H1 (cell line): ENCODE measurements around the gene BCAS3. TPM values are rescaled to one million over a fixed set of nuclear protein-coding genes. Genes with fewer than 3 reads are reported as not detected.

Experiments used
- CHD7 ChIP-seq: fragments of 300-600 bp; sonication (generic); IDR thresholded peaks from 2 replicates; pipeline ENCODE4 v1.7.1; 2012; ENCODE audit warnings: low read length, moderate library complexity, mild to moderate bottlenecking, inconsistent platforms; ENCODE audit not compliant: insufficient replicate concordance
- MAFK ChIP-seq: IDR thresholded peaks from 2 replicates; pipeline ENCODE4 v1.6.1; 2012; ENCODE audit warnings: low read depth, mild to moderate bottlenecking, improper control_type of control experiment, low read length
- NANOG ChIP-seq: IDR thresholded peaks from 2 replicates; pipeline ENCODE4 v1.6.1; 2011; ENCODE audit warnings: low read length, low read depth, mild to moderate bottlenecking, inconsistent platforms; ENCODE audit not compliant: insufficient read depth, poor library complexity, severe bottlenecking
- RFX5 ChIP-seq: IDR thresholded peaks from 2 replicates; pipeline ENCODE4 v1.6.1; 2011; ENCODE audit warnings: low read depth, low read length, improper control_type of control experiment, borderline replicate concordance
- SIX5 ChIP-seq: IDR thresholded peaks from 2 replicates; pipeline ENCODE4 v1.6.1; 2011; ENCODE audit warnings: mild to moderate bottlenecking, low read depth, low read length
- SP4 ChIP-seq: IDR thresholded peaks from 2 replicates; pipeline ENCODE4 v1.6.1; 2012; ENCODE audit warnings: low read length, inconsistent platforms
- TAF7 ChIP-seq: optimal IDR thresholded peaks from 2 replicates; pipeline ENCODE3; 2011; ENCODE audit warnings: low read depth, mild to moderate bottlenecking, inconsistent platforms, low read length, moderate library complexity, borderline replicate concordance
- polyA plus RNA-seq, 7 experiments: library from polyadenylated mRNA; depleted of rRNA in 3 of 7; stranded (reverse) in 5 of 7; unstranded in 2 of 7; fragments of >200 nt in 5 of 7; fragments of 200-250 nt in 2 of 7; gene quantifications; 1 replicate in 5 of 7; 2 replicates in 1 of 7; 4 replicates in 1 of 7; pipeline versions ENCODE4 v1.2.1 to v1.2.3, GENCODE V29; 2011 to 2013; ENCODE audit warnings: missing spikeins in 2 of 7, mixed read lengths in 2 of 7
- total RNA-seq: library from RNA; stranded (reverse); fragmentation: NEBNext Ultra II Directional; extraction: Animal tissue kit (Norgen Biotek cat#: 25700); gene quantifications from 2 replicates; pipeline ENCODE4 v1.2.1, GENCODE V29; 2021

The BCAS3 gene
- total and polyA plus RNA-seq, 2 of the 8 experiments (the other 6 are each of a cell fraction or from before 2014, with no cell fraction given) = 9.9 to 13.3 TPM

GRCh38 chr17:60893475-60893874 lies 215.8 kb downstream of the BCAS3 start (continued):
- TF ChIP-seq CHD7 (no peak), RFX5 (no peak), TAF7 (no peak), MAFK (no peak), NANOG (no peak), SIX5 (no peak), SP4 (no peak)
